HFF-Myc (cell line): ENCODE data around the gene GRHL3.

Experiments used
- DNase-seq: peaks from one replicate; pipeline ENCODE4 v3.0.0-alpha.2; 2011; ENCODE audit warnings: low read depth; ENCODE audit errors: extremely low read depth
- H3K4me3 ChIP-seq: replicated peaks from 2 replicates; pipeline ENCODE4 v1.5.1; 2011; ENCODE audit warnings: low read depth, mild to moderate bottlenecking, control low read depth, low read length
- TF ChIP-seq, protein P1 (sequence below): IDR thresholded peaks from 2 replicates; pipeline ENCODE4 v1.5.1; 2012; ENCODE audit warnings: mild to moderate bottlenecking, low read depth, low read length, control low read depth; ENCODE audit errors: missing control alignments

GRHL3 gene

DNA sequence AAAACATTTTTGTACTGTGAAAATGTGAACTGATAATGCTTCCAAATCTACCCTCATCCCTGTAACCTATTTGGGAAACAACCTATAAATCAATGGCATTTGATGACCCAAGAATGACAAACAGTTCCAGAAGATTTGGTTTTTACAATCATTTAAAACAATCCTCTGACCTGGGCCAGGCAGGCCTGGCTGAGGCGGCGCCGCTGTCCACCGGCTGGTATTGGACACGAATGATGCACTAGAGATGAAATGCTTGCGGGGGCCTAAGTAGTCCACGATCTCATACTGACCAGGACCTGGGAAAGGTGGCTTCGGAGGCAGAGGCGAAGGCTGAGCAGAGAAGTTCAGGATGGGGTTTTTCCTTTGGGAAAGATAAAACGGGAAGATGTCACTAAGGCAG lies 41.5 kb downstream of the GRHL3 start:
- H3K4me3 ChIP-seq, result no peak overlapping the region
- TF ChIP-seq, protein P1, sequence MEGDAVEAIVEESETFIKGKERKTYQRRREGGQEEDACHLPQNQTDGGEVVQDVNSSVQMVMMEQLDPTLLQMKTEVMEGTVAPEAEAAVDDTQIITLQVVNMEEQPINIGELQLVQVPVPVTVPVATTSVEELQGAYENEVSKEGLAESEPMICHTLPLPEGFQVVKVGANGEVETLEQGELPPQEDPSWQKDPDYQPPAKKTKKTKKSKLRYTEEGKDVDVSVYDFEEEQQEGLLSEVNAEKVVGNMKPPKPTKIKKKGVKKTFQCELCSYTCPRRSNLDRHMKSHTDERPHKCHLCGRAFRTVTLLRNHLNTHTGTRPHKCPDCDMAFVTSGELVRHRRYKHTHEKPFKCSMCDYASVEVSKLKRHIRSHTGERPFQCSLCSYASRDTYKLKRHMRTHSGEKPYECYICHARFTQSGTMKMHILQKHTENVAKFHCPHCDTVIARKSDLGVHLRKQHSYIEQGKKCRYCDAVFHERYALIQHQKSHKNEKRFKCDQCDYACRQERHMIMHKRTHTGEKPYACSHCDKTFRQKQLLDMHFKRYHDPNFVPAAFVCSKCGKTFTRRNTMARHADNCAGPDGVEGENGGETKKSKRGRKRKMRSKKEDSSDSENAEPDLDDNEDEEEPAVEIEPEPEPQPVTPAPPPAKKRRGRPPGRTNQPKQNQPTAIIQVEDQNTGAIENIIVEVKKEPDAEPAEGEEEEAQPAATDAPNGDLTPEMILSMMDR, result no peak
- DNase-seq, result no peak

DNA sequence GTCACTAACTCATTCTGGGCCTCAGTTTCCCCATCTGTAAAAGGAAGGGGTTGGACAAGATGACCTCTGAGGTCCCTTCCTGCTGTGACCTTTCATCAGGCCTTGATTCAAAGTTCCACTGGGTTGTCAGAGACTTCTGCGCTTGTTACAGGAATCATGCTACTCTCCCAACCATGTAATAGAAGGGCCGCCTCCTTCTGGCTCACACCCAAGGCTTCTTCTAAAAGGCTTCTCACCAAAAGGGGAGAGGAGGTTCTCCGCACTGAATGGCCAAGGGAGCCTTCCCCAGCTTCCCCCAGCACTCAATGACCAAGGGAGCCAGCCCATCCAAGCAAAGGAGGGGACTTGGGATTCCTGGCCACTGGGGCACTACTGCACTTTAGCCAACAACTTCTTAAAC lies 42.7 kb downstream of the GRHL3 start:
- no peak overlapping the region for H3K4me3 ChIP-seq
- TF ChIP-seq, protein P1, result no peak
- no peak for DNase-seq

DNA sequence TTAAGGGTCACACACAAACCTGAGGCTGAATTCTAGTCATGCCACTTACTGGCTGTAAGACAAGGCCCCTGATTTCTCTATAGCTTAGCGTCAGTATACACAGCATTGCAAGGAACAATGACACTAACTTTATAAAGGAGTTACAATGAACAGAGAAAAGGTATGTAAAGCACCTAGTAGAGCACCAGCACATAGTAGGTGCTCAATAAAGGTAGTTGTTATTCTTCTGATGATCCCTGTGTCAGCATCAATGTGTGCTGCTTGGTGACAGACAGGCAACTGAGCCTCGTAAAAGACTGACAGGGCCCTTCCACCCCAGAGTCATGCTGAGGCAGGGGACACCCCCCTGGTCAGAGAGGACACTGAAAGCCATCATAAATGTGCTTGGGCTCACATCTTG lies 43.2 kb downstream of the GRHL3 start:
- no peak for DNase-seq
- TF ChIP-seq, protein P1, result no peak
- no peak overlapping the region for H3K4me3 ChIP-seq

DNA sequence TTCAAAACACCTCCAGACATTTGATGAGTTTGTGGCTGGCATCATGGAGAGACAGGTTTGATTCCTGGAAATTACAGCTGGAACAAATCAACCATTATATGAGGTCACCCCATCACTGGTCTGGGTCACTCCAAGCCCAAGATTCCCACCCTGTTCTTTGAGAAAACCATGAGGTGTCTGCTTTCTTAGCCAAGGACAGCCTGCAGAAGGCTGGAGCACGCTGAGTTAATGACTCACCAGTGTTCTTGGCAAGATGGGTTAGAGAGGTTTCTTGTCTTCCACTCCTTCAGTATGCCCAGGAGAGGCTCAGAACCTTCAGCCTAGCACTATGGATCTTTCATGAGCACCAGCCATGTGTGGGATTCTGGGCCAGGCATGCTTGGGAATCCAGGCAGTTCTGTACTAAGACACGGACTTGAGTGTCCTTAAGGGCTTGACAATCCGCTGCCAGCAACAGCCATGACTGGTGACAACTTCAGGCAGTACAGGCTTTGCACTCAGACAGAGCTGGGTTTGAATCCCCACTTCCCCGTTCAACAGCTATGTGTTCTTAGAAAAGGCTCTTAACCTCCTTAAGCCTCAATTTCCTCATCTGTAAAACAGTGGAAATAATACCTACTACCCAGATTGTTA lies 43.9 kb downstream of the GRHL3 start:
- DNase-seq, result peak; percentile 73

DNA sequence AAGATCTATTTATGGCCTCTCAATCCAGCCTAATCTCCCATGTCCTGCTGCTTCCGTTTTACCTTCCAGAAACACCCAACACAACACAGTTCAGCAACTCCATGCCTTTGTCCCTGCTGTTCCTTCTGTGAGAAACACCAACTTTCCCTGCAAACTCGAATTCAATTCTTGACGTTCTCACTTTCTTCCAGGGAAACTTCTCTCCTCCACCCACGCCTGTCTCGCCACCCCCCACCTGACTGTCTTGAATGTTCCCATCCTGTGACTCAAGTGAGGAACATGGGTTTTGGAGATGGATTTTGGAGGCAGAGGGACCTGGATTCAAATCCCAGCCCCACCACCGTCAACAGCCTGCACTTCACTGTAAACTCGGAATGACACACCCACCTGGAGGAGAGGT lies 44.8 kb downstream of the GRHL3 start:
- no peak for DNase-seq
- no peak overlapping the region for H3K4me3 ChIP-seq
- TF ChIP-seq, protein P1, result no peak

More for the DNA sequence above, 43.9 kb downstream of the GRHL3 start:
- TF ChIP-seq, protein P1, result no peak
- no peak overlapping the region for H3K4me3 ChIP-seq

DNA sequence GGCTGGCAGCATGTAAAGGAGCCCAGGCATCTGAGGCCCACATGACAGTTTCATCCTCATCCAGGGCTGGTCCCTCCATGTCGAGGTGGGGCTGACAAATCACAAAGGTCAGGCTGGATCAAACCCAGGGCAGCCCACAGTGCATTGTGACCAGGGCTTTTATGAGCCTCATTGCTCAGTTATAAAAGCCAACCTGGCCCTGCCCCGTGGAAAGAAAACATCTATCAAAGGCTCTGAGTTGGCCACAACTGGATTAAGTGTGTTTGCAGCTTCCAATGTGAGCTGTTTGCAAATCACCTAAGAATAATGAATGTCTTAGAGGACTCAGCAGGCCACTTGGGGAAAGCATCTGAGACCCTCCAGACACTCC lies 45.4 kb downstream of the GRHL3 start:
- TF ChIP-seq, protein P1, result no peak
- no peak overlapping the region for H3K4me3 ChIP-seq
- DNase-seq, result no peak
